Liver (tissue), 9 donors: ENCODE results near the gene ARHGDIA. TPM values are rescaled to one million over a fixed set of nuclear protein-coding genes. Genes with fewer than 3 reads are reported as not detected.

Experiments
- DNase-seq: peaks from one replicate; pipeline ENCODE4 v3.0.0-alpha.2; 2017; ENCODE audit warnings: low spot score
- H3K27ac ChIP-seq, 2 donors: one replicate each; pipeline ENCODE4 v1.7.0; 2013; ENCODE audit warnings: inconsistent platforms in 2 of 2, low read length in 2 of 2, control low read depth in 1 of 2, low read depth in 1 of 2, mild to moderate bottlenecking in 1 of 2
- H3K27me3 ChIP-seq, 4 donors: one replicate each; pipeline versions ENCODE4 v1.6.1 to v1.7.0; 2013; ENCODE audit warnings: low read length in 3 of 4, inconsistent platforms in 1 of 4, mild to moderate bottlenecking in 1 of 4, moderate library complexity in 1 of 4; ENCODE audit not compliant: control insufficient read depth in 4 of 4, insufficient read depth in 4 of 4
- H3K36me3 ChIP-seq, 4 donors: one replicate each; pipeline versions ENCODE4 v1.6.1 to v1.7.0; 2013; ENCODE audit warnings: low read length in 3 of 4, mild to moderate bottlenecking in 3 of 4, low read depth in 1 of 4, moderate library complexity in 1 of 4; ENCODE audit not compliant: control insufficient read depth in 4 of 4, insufficient read depth in 3 of 4
- H3K4me1 ChIP-seq, 4 donors: one replicate each; pipeline versions ENCODE4 v1.6.1 to v1.7.0; 2013; ENCODE audit warnings: low read length in 3 of 4, mild to moderate bottlenecking in 3 of 4, moderate library complexity in 1 of 4; ENCODE audit not compliant: control insufficient read depth in 4 of 4, insufficient read depth in 4 of 4
- H3K4me3 ChIP-seq, 3 donors: one replicate each; pipeline versions ENCODE4 v1.6.1 to v1.7.0; 2013; ENCODE audit warnings: low read length in 3 of 3, control low read depth in 1 of 3, low read depth in 1 of 3, mild to moderate bottlenecking in 1 of 3
- H3K9ac ChIP-seq, 2 donors: one replicate each; pipeline ENCODE4 v1.7.0; 2013; ENCODE audit warnings: low read length in 2 of 2, mild to moderate bottlenecking in 2 of 2, moderate library complexity in 2 of 2, control low read depth in 1 of 2, low read depth in 1 of 2
- H3K9me3 ChIP-seq, 4 donors: one replicate each; pipeline versions ENCODE4 v1.6.1 to v1.7.0; 2013; ENCODE audit warnings: low read length in 3 of 4; ENCODE audit not compliant: control insufficient read depth in 4 of 4
- ATF3 ChIP-seq: IDR thresholded peaks from 2 replicates; pipeline ENCODE4 v1.6.1; 2016; ENCODE audit warnings: antibody characterized with exemption
- CTCF ChIP-seq: fragments of 150-350 bp; IDR thresholded peaks from 2 replicates; pipeline ENCODE4 v1.5.1; 2017; ENCODE audit warnings: improper control_type of control experiment, low read depth, low read length; ENCODE audit not compliant: missing input control
- EGR1 ChIP-seq, 2 donors: IDR thresholded peaks; 2 replicates each; pipeline ENCODE4 v1.6.1; 2016 to 2018; ENCODE audit warnings: antibody characterized with exemption in 2 of 2, low read depth in 2 of 2
- FOXA1 ChIP-seq: IDR thresholded peaks from 2 replicates; pipeline ENCODE4 v1.6.1; 2016; ENCODE audit warnings: antibody characterized with exemption
- FOXA2 ChIP-seq: IDR thresholded peaks from 2 replicates; pipeline ENCODE4 v1.6.1; 2016; ENCODE audit warnings: antibody characterized with exemption
- GABPA ChIP-seq, 2 donors: IDR thresholded peaks in 1 of 2; conservative IDR thresholded peaks in 1 of 2; 2 replicates each; pipeline ENCODE4 v1.6.1; 2016; ENCODE audit warnings: antibody characterized with exemption in 2 of 2, mild to moderate bottlenecking in 1 of 2, moderate library complexity in 1 of 2
- HNF4A ChIP-seq, 2 donors: conservative IDR thresholded peaks; 2 replicates each; pipeline ENCODE4 v1.6.1; 2016; ENCODE audit warnings: antibody characterized with exemption in 2 of 2, mild to moderate bottlenecking in 2 of 2
- HNF4G ChIP-seq: IDR thresholded peaks from 2 replicates; pipeline ENCODE4 v1.6.1; 2016; ENCODE audit warnings: antibody characterized with exemption
- JUND ChIP-seq, 2 donors: IDR thresholded peaks; 2 replicates each; pipeline ENCODE4 v1.6.1; 2016; ENCODE audit warnings: antibody characterized with exemption in 2 of 2
- MAX ChIP-seq: IDR thresholded peaks from 2 replicates; pipeline ENCODE4 v1.6.1; 2016; ENCODE audit warnings: antibody characterized with exemption
- NR2F2 ChIP-seq: IDR thresholded peaks from 2 replicates; pipeline ENCODE4 v1.6.1; 2016; ENCODE audit warnings: antibody characterized with exemption
- RAD21 ChIP-seq, 2 donors: IDR thresholded peaks; 2 replicates each; pipeline ENCODE4 v1.6.1; 2016; ENCODE audit warnings: antibody characterized with exemption in 2 of 2, mild to moderate bottlenecking in 2 of 2
- REST ChIP-seq: IDR thresholded peaks from 2 replicates; pipeline ENCODE4 v1.6.1; 2016; ENCODE audit warnings: antibody characterized with exemption, mild to moderate bottlenecking
- RXRA ChIP-seq, 2 donors: IDR thresholded peaks; 2 replicates each; pipeline ENCODE4 v1.6.1; 2017 to 2018; ENCODE audit warnings: antibody characterized with exemption in 2 of 2, mild to moderate bottlenecking in 1 of 2
- SP1 ChIP-seq: IDR thresholded peaks from 2 replicates; pipeline ENCODE4 v1.6.1; 2018; ENCODE audit warnings: antibody characterized with exemption, mild to moderate bottlenecking
- TAF1 ChIP-seq: conservative IDR thresholded peaks from 2 replicates; pipeline ENCODE4 v1.6.1; 2016; ENCODE audit warnings: antibody characterized with exemption, mild to moderate bottlenecking
- YY1 ChIP-seq: IDR thresholded peaks from 2 replicates; pipeline ENCODE4 v1.6.1; 2016; ENCODE audit warnings: antibody characterized with exemption, mild to moderate bottlenecking
- WGBS: extraction: QIAGEN DNeasy Blood & Tissue Kit; methylation state at CpG from one replicate; pipeline ENCODE4 v1.1.7; 2013; 5-methylcytosine and 5-hydroxymethylcytosine counted together
- polyA plus RNA-seq, 2 donors: library from polyadenylated mRNA; stranded (reverse) in 1 of 2; unstranded in 1 of 2; fragments of 200-250 nt in 1 of 2; fragments of >200 nt in 1 of 2; fragmentation: Nextera tagmentation in 1 of 2; extraction: Ambion mirVana in 1 of 2; gene quantifications; one replicate each; pipeline versions ENCODE4 v1.2.1 to v1.2.3, GENCODE V29; 2013 to 2015
- total RNA-seq, 2 donors: library from RNA; depleted of rRNA; stranded (reverse); fragments of >200 nt; gene quantifications; one replicate each; pipeline ENCODE4 v1.2.3, GENCODE V29; 2014
- TF ChIP-seq, protein P1 (sequence below): IDR thresholded peaks from 2 replicates; pipeline ENCODE4 v1.6.1; 2016; ENCODE audit warnings: antibody characterized with exemption
- donor health status: healthy.
- donor health status: healthy.
- donor health status: healthy.
- donor health status: healthy.
- donor health status: healthy.

Gene ARHGDIA
- total and polyA plus RNA-seq, 4 donors = 35.5 to 142 (median 75.3) TPM

DNA sequence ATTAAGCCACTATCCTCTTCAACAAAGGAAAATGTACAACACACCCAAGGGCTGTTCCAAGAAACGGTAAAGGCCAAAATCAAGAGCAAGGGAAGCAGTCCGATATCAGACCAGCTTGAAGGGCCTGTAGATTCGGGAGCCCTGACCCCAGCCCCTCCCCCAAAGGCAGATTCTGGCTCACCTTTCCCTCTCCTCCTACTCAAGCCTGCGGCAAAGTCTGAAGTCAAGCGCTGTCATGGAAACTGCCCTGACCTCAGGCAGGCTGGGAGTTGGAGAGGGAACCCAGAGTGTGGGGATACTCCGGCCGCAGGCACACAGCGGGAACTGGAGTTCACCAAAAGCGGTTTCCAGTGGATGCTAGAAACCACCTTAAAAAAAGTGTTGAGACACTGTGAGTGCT lies 18.5 kb upstream of the ARHGDIA start (continued):
- no peak for TF ChIP-seq GABPA (IDR thresholded peaks at IDR 0.05 in 1 of 2, conservative IDR thresholded peaks at IDR 0.05 in 1 of 2)
- TF ChIP-seq HNF4G = no peak
- TF ChIP-seq NR2F2 = no peak

GRCh38 chr17:81888988-81889595 lies 18.0 kb upstream of the ARHGDIA start:
- Histone ChIP-seq H3K9ac (no peak overlapping the region), H3K4me1 (peaks cover 6 to 24% (median 19%) of the 10 kb centered on the region in 4 donors), H3K36me3 (peaks cover 9 to 43% (median 21%) of the 10 kb centered on the region in 4 donors), H3K4me3 (no peak overlapping the region), H3K9me3 (no peaks in the 10 kb centered on the region), H3K27ac (no peak overlapping the region), H3K27me3 (no peaks in the 10 kb centered on the region)
- no peak for DNase-seq
- WGBS = 95% methylated on average over 16 of the region's 16 CpGs
- no peak for TF ChIP-seq YY1
- TF ChIP-seq EGR1 (IDR thresholded peaks at IDR 0.05; ENCODE audit: low read depth in 2 of 2) = no peak
- TF ChIP-seq TAF1 = no peak
- TF ChIP-seq FOXA2 = no peak
- no peak for TF ChIP-seq GABPA (IDR thresholded peaks at IDR 0.05 in 1 of 2, conservative IDR thresholded peaks at IDR 0.05 in 1 of 2)
- no peak for TF ChIP-seq ATF3
- TF ChIP-seq MAX = no peak
- TF ChIP-seq SP1 = no peak
- TF ChIP-seq HNF4G = no peak
- TF ChIP-seq, protein P1, sequence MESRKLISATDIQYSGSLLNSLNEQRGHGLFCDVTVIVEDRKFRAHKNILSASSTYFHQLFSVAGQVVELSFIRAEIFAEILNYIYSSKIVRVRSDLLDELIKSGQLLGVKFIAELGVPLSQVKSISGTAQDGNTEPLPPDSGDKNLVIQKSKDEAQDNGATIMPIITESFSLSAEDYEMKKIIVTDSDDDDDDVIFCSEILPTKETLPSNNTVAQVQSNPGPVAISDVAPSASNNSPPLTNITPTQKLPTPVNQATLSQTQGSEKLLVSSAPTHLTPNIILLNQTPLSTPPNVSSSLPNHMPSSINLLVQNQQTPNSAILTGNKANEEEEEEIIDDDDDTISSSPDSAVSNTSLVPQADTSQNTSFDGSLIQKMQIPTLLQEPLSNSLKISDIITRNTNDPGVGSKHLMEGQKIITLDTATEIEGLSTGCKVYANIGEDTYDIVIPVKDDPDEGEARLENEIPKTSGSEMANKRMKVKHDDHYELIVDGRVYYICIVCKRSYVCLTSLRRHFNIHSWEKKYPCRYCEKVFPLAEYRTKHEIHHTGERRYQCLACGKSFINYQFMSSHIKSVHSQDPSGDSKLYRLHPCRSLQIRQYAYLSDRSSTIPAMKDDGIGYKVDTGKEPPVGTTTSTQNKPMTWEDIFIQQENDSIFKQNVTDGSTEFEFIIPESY = no peak
- no peak for TF ChIP-seq FOXA1
- TF ChIP-seq HNF4A (conservative IDR thresholded peaks at IDR 0.05) = no peak
- TF ChIP-seq NR2F2 = no peak
- no peak for TF ChIP-seq JUND (IDR thresholded peaks at IDR 0.05)
- no peak for TF ChIP-seq RAD21 (IDR thresholded peaks at IDR 0.05)
- TF ChIP-seq RXRA (IDR thresholded peaks at IDR 0.05) = no peak
- TF ChIP-seq CTCF = no peak
- no peak for TF ChIP-seq REST
